Pancreas (tissue), 10 donors: ENCODE measurements around the gene ATP13A2. TPM values are rescaled to one million over a fixed set of nuclear protein-coding genes. Genes with fewer than 3 reads are reported as not detected.
A peak's percentile ranks its signal among the peaks of the same experiment; 100 is the strongest.
"Not testable (repeated sequence)": the region's sequence is repeated elsewhere in the genome, so short reads cannot be mapped to it uniquely, and the experiment has no call there.

Experiments
- ATAC-seq, 4 donors: fragments of 200-7000 bp; cut with Tn5 transposase; one replicate each; pipeline versions ENCODE4 v1.8.0 to v1.9.1; 2020; ENCODE audit warnings: mild to moderate bottlenecking in 4 of 4, moderate library complexity in 4 of 4
- DNase-seq, 6 donors: peaks; one replicate each; pipeline ENCODE4 v3.0.0-alpha.2; 2020
- FAIRE-seq: peaks from 2 replicates; lab custom pipeline; 2012; peaks lifted over from hg19 to GRCh38; lab: Jason Lieb, UNC
- H3K27ac ChIP-seq, 4 donors: fragments of 200-600 bp; sonication (generic); 1 replicate in 3 of 4; 2 replicates in 1 of 4; pipeline versions ENCODE4 v1.5.0 to v1.8.0; 2020
- H3K27me3 ChIP-seq, 4 donors: fragments of 200-600 bp; one replicate each; pipeline ENCODE4 v1.8.0; 2021
- H3K36me3 ChIP-seq, 3 donors: fragments of 200-600 bp; sonication (generic) in 1 of 3; one replicate each; pipeline versions ENCODE4 v1.5.0 to v1.8.0; 2020 to 2021
- H3K4me1 ChIP-seq, 3 donors: fragments of 200-600 bp; one replicate each; pipeline ENCODE4 v1.8.0; 2021
- H3K4me3 ChIP-seq, 4 donors: fragments of 200-600 bp; sonication (generic) in 2 of 4; one replicate each; pipeline versions ENCODE4 v1.5.0 to v1.8.0; 2020 to 2021
- H3K9me3 ChIP-seq, 4 donors: fragments of 200-600 bp; one replicate each; pipeline ENCODE4 v1.8.0; 2021
- WGBS, 2 donors: extraction: QIAGEN DNeasy Blood & Tissue Kit; methylation state at CpG; one replicate each; pipeline ENCODE4 v1.1.7; 2013; 5-methylcytosine and 5-hydroxymethylcytosine counted together
- intact Hi-C, 3 donors: fragments of 100-400 bp; cut with DNase I; formaldehyde crosslinking; loops; one replicate each; pipeline versions ENCODE4 v1.11.1 to v1.14.2; 2022
- polyA plus RNA-seq, 2 donors: library from polyadenylated mRNA; stranded (reverse); fragments of 200-250 nt; gene quantifications; one replicate each; pipeline ENCODE4 v1.2.3, GENCODE V29; 2013
- total RNA-seq, 6 donors: library from RNA; stranded (reverse); fragmentation: NEBNext Ultra II Directional in 4 of 6; extraction: Animal tissue kit (Norgen Biotek cat#: 25700) in 4 of 6; gene quantifications; one replicate each; pipeline versions ENCODE4 v1.2.1 to v1.2.4, GENCODE V29; 2021 to 2023
- TF ChIP-seq, protein P1 (sequence below), 4 donors: fragments of 200-600 bp; sonication (generic) in 3 of 4; IDR thresholded peaks; one replicate each; pipeline versions ENCODE4 v1.5.0 to v1.8.0; 2021; ENCODE audit warnings: antibody characterized with exemption in 4 of 4
- donor health status: healthy with polysubstance abuse.
- donor health status: DM: no; HTN: no; CAD: no; lungs with moderate emphysema.
- donor health status: DM: no; HTN: no; CAD: no.
- donor health status: control.
- donor health status: control.
- donor health status: Bipolar disorder and iron deficiency.
- donor health status: DM: yes; HTN: yes; CAD: no.
- donor health status: DM: no; HTN: no; CAD: no.
- donor health status: DM: no; HTN: no; CAD: no.
- donor health status: DM: yes; HTN: yes; CAD: no.

ATP13A2 gene
- total and polyA plus RNA-seq, 8 donors = 33.2 to 64.1 (median 47.8) TPM

DNA sequence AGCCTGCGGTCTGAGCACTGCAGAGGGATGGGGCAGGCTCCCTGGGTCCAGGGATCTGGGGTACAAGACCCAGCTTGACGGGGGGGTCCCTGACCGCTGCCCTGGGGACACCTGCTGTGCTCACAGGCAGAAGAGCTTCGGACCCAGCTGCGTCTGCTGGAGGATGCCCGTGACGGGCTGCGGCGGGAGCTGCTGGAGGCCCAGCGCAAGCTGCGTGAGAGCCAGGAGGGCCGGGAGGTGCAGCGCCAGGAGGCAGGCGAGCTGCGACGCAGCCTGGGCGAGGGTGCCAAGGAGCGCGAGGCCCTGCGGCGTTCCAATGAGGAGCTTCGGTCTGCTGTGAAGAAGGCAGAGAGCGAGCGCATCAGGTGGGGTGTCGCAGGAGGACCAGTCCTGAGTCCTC lies 56.5 kb downstream of the ATP13A2 start:
- TF ChIP-seq, protein P1, sequence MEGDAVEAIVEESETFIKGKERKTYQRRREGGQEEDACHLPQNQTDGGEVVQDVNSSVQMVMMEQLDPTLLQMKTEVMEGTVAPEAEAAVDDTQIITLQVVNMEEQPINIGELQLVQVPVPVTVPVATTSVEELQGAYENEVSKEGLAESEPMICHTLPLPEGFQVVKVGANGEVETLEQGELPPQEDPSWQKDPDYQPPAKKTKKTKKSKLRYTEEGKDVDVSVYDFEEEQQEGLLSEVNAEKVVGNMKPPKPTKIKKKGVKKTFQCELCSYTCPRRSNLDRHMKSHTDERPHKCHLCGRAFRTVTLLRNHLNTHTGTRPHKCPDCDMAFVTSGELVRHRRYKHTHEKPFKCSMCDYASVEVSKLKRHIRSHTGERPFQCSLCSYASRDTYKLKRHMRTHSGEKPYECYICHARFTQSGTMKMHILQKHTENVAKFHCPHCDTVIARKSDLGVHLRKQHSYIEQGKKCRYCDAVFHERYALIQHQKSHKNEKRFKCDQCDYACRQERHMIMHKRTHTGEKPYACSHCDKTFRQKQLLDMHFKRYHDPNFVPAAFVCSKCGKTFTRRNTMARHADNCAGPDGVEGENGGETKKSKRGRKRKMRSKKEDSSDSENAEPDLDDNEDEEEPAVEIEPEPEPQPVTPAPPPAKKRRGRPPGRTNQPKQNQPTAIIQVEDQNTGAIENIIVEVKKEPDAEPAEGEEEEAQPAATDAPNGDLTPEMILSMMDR (IDR thresholded peaks at IDR 0.05) = no peak
- Histone ChIP-seq H3K9me3 (no peaks in the 10 kb centered on the region), H3K4me1 (peaks cover 0 to 2% (median 0%) of the 10 kb centered on the region in 3 donors), H3K4me3 (no peak overlapping the region), H3K36me3 (peaks cover 0 to 6% (median 0%) of the 10 kb centered on the region in 3 donors), H3K27ac (no peak overlapping the region), H3K27me3 (no peaks in the 10 kb centered on the region)
- ATAC-seq (no peak), FAIRE-seq (no peak), DNase-seq (peak in 1 of 6 donors; percentile 75)
- WGBS, 2 donors = 94 to 96% methylated on average over 25 of the region's 25 CpGs
- intact Hi-C loops = loop anchor here (5.0 kb wide), 2 partner anchors 87 to 92 kb away; no protein-coding TSS in a partner anchor

DNA sequence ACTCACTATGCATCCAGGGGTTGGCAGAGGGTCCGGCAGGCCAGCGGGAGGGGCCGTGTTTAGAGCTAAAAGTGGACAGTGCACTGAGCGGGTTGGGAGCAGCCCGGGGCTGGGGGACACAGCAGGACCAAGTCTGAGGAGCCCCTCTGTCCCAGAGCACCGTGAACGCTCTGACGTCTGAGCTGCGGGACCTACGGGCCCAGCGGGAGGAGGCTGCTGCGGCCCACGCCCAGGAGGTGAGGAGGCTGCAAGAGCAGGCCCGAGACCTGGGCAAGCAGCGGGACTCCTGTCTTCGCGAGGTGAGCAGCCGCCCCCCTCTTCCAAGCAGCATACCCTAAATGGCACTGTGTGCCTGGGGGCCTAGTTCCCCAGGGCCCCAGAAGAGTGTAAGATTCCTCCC lies 57.1 kb downstream of the ATP13A2 start:
- TF ChIP-seq, protein P1 (IDR thresholded peaks at IDR 0.05) = no peak
- intact Hi-C loops = loop anchor here in 1 of 3 donors (5.0 kb wide), 1 partner anchor 332 kb away; no protein-coding TSS in a partner anchor
- no peak for FAIRE-seq
- no peaks in the 10 kb centered on the region for H3K27me3 ChIP-seq
- peaks cover 0 to 6% (median 0%) of the 10 kb centered on the region in 3 donors for H3K36me3 ChIP-seq
- peaks cover 0 to 1% (median 0%) of the 10 kb centered on the region in 3 donors for H3K4me1 ChIP-seq
- no peaks in the 10 kb centered on the region for H3K9me3 ChIP-seq
- H3K4me3 ChIP-seq = no peak overlapping the region
- whole genome bisulfite sequencing, 2 donors = 92 to 94% methylated on average over 18 of the region's 18 CpGs
- no peak for ATAC-seq
- DNase-seq = peak in 1 of 6 donors; percentile 61
- no peak overlapping the region for H3K27ac ChIP-seq

DNA sequence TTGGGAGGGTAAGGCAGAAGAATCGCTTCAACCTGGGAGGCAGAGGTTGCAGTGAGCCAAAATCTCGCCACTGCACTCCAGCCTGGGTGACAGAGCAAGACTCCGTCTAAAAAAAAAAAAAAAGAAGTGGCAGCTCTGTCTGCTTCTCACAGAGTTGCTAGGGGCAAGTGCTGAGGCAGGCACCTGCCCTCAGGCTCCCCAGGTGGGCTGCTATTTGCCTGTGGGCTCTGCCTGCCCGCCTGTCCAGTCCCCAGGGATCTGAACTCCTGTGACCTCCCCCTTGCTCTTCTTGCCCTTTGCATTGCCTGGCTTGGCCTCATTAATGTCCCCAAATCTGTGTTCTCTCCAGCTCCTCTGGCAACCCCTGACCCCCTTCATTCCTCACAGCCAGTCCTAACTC lies 59.4 kb downstream of the ATP13A2 start:
- not testable (repeated sequence) for H3K36me3 ChIP-seq, H3K4me3 ChIP-seq, DNase-seq, H3K27ac ChIP-seq, FAIRE-seq, ATAC-seq, H3K27me3 ChIP-seq, H3K9me3 ChIP-seq
- intact Hi-C loops = loop anchor here in 1 of 3 donors (5.0 kb wide), 1 partner anchor 330 kb away; no protein-coding TSS in a partner anchor
- H3K4me1 ChIP-seq = peaks cover 0 to 15% (median 5%) of the 10 kb centered on the region in 3 donors
- WGBS, 2 donors = 83 to 95% methylated on average over 4 of the region's 4 CpGs

DNA sequence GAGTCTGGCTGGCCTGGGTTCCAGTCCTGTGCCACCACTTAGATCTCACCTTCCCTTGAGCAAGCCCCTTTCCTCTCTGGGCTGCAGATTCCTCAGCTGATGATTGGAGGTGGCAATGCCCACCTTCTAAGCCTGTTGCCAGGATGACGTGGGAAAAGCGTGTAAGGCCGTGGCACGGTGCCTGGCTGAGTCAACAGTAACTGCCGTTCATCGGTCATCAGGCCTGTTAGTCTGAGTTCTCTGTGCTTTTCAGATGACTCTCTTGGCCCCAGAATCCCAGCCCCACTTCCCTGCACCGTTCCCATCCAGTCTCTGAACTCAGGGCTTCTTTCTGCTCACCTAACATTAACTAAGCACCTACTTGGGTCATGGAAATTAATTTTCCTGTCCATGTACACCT lies 62.7 kb downstream of the ATP13A2 start:
- Histone ChIP-seq H3K4me1 (peaks cover 0 to 15% (median 5%) of the 10 kb centered on the region in 3 donors), H3K27ac (peak overlapping the region; percentile 72 to 84 (median 82))
- intact Hi-C loops = loop anchor here in 1 of 3 donors (10.0 kb wide), 1 partner anchor 334 kb away; the partner anchor contains the start of gene NBPF1
- peak; percentile 79 to 89 (median 82) for ATAC-seq
- H3K9me3 ChIP-seq, H3K4me3 ChIP-seq, H3K36me3 ChIP-seq, H3K27me3 ChIP-seq, FAIRE-seq: not testable (repeated sequence)
- WGBS, 2 donors = 14 to 21% methylated on average over 7 of the region's 7 CpGs
- peak; percentile 82 to 93 (median 88) for DNase-seq

DNA sequence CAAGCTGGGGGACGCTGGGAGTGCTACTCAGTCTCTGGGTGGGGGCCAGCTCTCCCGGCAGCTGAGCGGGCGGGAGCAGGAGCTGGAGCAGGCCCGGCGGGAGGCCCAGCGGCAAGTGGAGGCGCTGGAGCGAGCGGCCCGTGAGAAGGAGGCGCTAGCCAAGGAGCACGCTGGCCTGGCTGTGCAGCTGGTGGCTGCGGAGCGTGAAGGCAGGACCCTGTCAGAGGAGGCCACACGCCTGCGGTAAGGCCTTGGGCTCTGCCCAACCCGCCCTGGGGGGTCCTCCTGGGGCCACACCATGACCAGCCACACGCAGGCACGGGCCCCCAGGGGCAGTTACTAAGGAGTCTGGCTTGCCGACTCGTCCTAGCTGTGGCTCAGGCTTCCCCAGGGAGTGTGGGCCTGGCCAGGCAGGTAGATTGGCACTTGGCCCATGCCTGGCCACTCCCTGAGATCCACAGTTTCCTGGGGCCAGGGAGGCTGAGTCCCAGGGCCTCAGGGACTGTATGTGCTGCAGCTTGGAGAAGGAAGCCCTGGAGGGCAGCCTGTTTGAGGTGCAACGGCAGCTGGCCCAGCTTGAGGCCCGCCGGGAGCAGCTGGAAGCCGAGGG lies 63.3 kb downstream of the ATP13A2 start:
- intact Hi-C loops = loop anchor here in 1 of 3 donors (10.0 kb wide), 1 partner anchor 334 kb away; the partner anchor contains the start of gene NBPF1
- DNase-seq (peak; percentile 51 to 90 (median 76)), ATAC-seq (peak; percentile 91 to 93 (median 92))
- H3K4me3 ChIP-seq, H3K27me3 ChIP-seq, H3K9me3 ChIP-seq, FAIRE-seq, H3K36me3 ChIP-seq: not testable (repeated sequence)
- 39 to 49% methylated on average over 26 of the region's 26 CpGs for WGBS, 2 donors
- H3K27ac ChIP-seq = peak overlapping the region; percentile 72 to 84 (median 82)
- H3K4me1 ChIP-seq = peaks cover 0 to 15% (median 5%) of the 10 kb centered on the region in 3 donors

DNA sequence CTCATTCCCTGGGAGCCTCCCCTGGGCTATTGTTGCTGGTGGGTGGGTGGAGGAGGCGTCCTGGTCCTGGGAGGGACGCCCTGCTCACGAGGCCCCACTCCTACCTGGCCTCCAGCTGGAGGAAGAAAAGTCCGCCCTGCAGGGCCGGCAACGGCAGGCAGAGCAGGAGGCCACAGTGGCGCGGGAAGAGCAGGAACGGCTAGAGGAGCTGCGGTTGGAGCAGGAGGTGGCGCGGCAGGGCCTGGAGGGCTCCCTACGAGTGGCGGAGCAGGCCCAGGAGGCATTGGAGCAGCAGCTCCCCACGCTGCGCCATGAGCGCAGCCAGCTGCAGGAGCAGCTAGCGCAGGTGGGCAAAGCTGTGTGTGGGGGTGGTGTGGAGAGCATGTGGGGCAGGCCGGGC lies 65.1 kb downstream of the ATP13A2 start:
- 87 to 94% methylated on average over 19 of the region's 19 CpGs for WGBS, 2 donors
- FAIRE-seq = no peak
- peak in 2 of 6 donors; percentile 45 to 74 for DNase-seq
- ATAC-seq = no peak
- Histone ChIP-seq H3K4me3 (no peak overlapping the region), H3K9me3 (no peaks in the 10 kb centered on the region), H3K36me3 (peaks cover 0 to 4% (median 0%) of the 10 kb centered on the region in 3 donors), H3K4me1 (peaks cover 0 to 15% (median 5%) of the 10 kb centered on the region in 3 donors), H3K27ac (no peak overlapping the region), H3K27me3 (no peaks in the 10 kb centered on the region)
- TF ChIP-seq, protein P1 (IDR thresholded peaks at IDR 0.05) = no peak
- intact Hi-C loops = loop anchor here in 1 of 3 donors (10.0 kb wide), 1 partner anchor 332 kb away; the partner anchor contains the start of gene NBPF1

DNA sequence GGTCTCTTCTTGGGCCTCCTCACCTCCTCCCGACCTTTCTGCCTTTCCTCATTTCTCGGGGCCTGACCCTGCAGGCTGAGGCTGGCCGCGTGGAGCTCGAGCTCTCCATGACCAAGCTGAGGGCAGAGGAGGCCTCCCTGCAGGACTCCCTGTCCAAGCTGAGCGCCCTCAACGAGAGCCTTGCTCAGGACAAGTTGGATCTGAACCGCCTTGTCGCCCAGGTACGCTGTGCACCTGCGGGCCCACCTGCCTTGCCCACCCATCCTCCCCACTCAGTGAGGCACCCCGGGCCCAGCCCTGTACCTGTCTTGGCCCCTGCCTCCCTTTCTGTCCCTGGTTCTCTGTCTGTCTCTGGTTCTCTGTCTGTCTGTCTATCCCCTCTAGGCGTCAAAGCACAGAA lies 65.5 kb downstream of the ATP13A2 start:
- WGBS, 2 donors = 88 to 89% methylated on average over 12 to 13 of the region's 13 CpGs
- H3K36me3 ChIP-seq, H3K27me3 ChIP-seq, H3K27ac ChIP-seq, ATAC-seq, FAIRE-seq, H3K4me3 ChIP-seq, H3K9me3 ChIP-seq: not testable (repeated sequence)
- intact Hi-C loops = loop anchor here in 1 of 3 donors (10.0 kb wide), 1 partner anchor 331 kb away; the partner anchor contains the start of gene NBPF1
- H3K4me1 ChIP-seq = peaks cover 0 to 15% (median 5%) of the 10 kb centered on the region in 3 donors
- peak in 1 of 6 donors; percentile 77 for DNase-seq

DNA sequence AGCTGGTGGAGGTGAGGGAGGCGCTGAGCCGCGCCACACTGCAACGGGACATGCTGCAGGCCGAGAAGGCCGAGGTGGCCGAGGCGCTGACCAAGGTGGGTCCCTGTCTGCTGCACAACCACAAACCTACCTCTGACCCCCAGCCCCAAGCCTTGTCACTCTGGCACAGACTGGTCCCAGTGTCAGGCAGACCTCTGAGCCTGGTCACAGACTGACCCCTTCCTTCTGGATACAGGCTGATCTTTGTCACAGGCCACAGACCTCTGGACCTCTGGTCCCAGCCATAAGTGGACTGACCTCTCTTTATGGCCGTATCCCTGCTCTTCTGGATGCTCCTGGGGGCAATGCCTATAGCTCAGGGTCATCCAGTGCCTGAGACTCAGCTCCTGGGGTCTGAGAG lies 66.2 kb downstream of the ATP13A2 start:
- H3K4me3 ChIP-seq, ATAC-seq, H3K27me3 ChIP-seq, H3K36me3 ChIP-seq, H3K9me3 ChIP-seq, FAIRE-seq, DNase-seq, H3K27ac ChIP-seq: not testable (repeated sequence)
- H3K4me1 ChIP-seq = peaks cover 0 to 15% (median 5%) of the 10 kb centered on the region in 3 donors
- 88 to 96% methylated on average over 8 to 9 of the region's 9 CpGs for WGBS, 2 donors
- intact Hi-C loops = loop anchor here in 1 of 3 donors (10.0 kb wide), 1 partner anchor 331 kb away; the partner anchor contains the start of gene NBPF1
